ENCODE data around the gene RDH16.

RDH16 gene

GRCh38 chr12:56957229-56958052 lies at the start of gene RDH16:
Gene RDH16, minus strand, starts transcription at chr12:56957608. Its CDS starts 146 bp downstream, at chr12:56957462.
- ATAC-seq: no peak
- TF ChIP-seq PPARA (CRISPR knock-in tag; IDR thresholded peaks at IDR 0.05; ENCODE audit: borderline replicate concordance) (no peak), GLIS3 (CRISPR knock-in tag; IDR thresholded peaks at IDR 0.05) (no peak), TCF4 (CRISPR knock-in tag; IDR thresholded peaks at IDR 0.05; ENCODE audit: borderline replicate concordance) (no peak), ZC3H10 (CRISPR knock-in tag; IDR thresholded peaks at IDR 0.05) (no peak), CSRNP3 (CRISPR knock-in tag; IDR thresholded peaks at IDR 0.05) (no peak), TSHZ2 (CRISPR knock-in tag; IDR thresholded peaks at IDR 0.05) (no peak), ESRRG (CRISPR knock-in tag; IDR thresholded peaks at IDR 0.05) (no peak), ZFP3 (CRISPR knock-in tag; IDR thresholded peaks at IDR 0.05) (no peak), ISL1 (CRISPR knock-in tag; IDR thresholded peaks at IDR 0.05) (no peak), SNAI2 (CRISPR knock-in tag; IDR thresholded peaks at IDR 0.05) (no peak), ZFP30 (CRISPR knock-in tag; IDR thresholded peaks at IDR 0.05) (no peak)

- TF ChIP-seq ZNF565 (CRISPR knock-in tag; conservative IDR thresholded peaks at IDR 0.05; ENCODE audit: low read depth) (no peak), ZC3H10 (CRISPR knock-in tag; IDR thresholded peaks at IDR 0.05) (no peak), TCF4 (CRISPR knock-in tag; IDR thresholded peaks at IDR 0.05; ENCODE audit: borderline replicate concordance) (no peak), RARB (CRISPR knock-in tag; IDR thresholded peaks at IDR 0.05) (no peak), TOX (CRISPR knock-in tag; IDR thresholded peaks at IDR 0.05; ENCODE audit: borderline replicate concordance) (no peak), CSRNP3 (CRISPR knock-in tag; IDR thresholded peaks at IDR 0.05) (no peak), ZNF8 (CRISPR knock-in tag; IDR thresholded peaks at IDR 0.05) (no peak), TSHZ2 (CRISPR knock-in tag; IDR thresholded peaks at IDR 0.05) (no peak), ZFP30 (CRISPR knock-in tag; IDR thresholded peaks at IDR 0.05) (no peak), PATZ1 (CRISPR knock-in tag; IDR thresholded peaks at IDR 0.05; ENCODE audit: borderline replicate concordance) (no peak), OSR1 (CRISPR knock-in tag; IDR thresholded peaks at IDR 0.05) (no peak), CREB5 (CRISPR knock-in tag; IDR thresholded peaks at IDR 0.05; ENCODE audit: low read depth) (no peak)
- no peak for ATAC-seq
Observed at GRCh38 chr12:57006809-57007475, 49.5 kb upstream of the RDH16 start.
